T-cell (primary cell): ENCODE measurements around the gene PRX. TPM values are rescaled to one million over a fixed set of nuclear protein-coding genes. Genes with fewer than 3 reads are reported as not detected.
"Not testable (repeated sequence)": the region's sequence is repeated elsewhere in the genome, so short reads cannot be mapped to it uniquely, and the experiment has no call there.

Experiments
- ATAC-seq, 4 experiments: fragments of 200-7000 bp in 3 of 4; fragments of 150-1000 bp in 1 of 4; cut with Tn5 transposase; replicated peaks in 1 of 4; 1 replicate in 3 of 4; 2 replicates in 1 of 4; pipeline ENCODE4 v1.10.0; 2021; ENCODE audit warnings: moderate library complexity in 3 of 4, mild to moderate bottlenecking in 2 of 4, moderate number of reproducible peaks in 1 of 4
- CTCF ChIA-PET, 2 donors: fragments of 300-600 bp; sonication (Branson Sonifier 250); formaldehyde crosslinking; loops; one replicate each; lab custom pipeline; 2022; ENCODE audit warnings: antibody characterized with exemption in 2 of 2; lab: Charles Lee
- POLR2A ChIA-PET, 2 donors: fragments of 300-600 bp; sonication (Branson Sonifier 250); formaldehyde crosslinking; loops; one replicate each; lab custom pipeline; 2022; ENCODE audit warnings: antibody characterized with exemption in 2 of 2; lab: Charles Lee
- DNase-seq, 35 experiments: peaks; one replicate each; pipeline versions ENCODE4 v3.0.0 to v3.0.0-alpha.2; 2013 to 2023
- H3K27ac ChIP-seq: one replicate; pipeline ENCODE4 v1.5.1; 2013; ENCODE audit warnings: low read length
- H3K27me3 ChIP-seq, 2 experiments: replicated peaks in 1 of 2; 1 replicate in 1 of 2; 2 replicates in 1 of 2; pipeline versions ENCODE4 v1.6.1 to v1.7.0; 2013; ENCODE audit warnings: low read length in 1 of 2, mixed read lengths in 1 of 2; ENCODE audit not compliant: control insufficient read depth in 2 of 2, insufficient read depth in 2 of 2; ENCODE audit errors: extremely low read depth in 1 of 2
- H3K36me3 ChIP-seq, 2 donors: 1 replicate in 1 of 2; 2 replicates in 1 of 2; pipeline versions ENCODE4 v1.6.1 to v1.7.0; 2013; ENCODE audit warnings: low read length in 1 of 2; ENCODE audit not compliant: control insufficient read depth in 2 of 2, insufficient read depth in 1 of 2; ENCODE audit errors: extremely low read depth in 1 of 2
- H3K4me1 ChIP-seq, 2 experiments: 1 replicate in 1 of 2; 2 replicates in 1 of 2; pipeline versions ENCODE4 v1.6.1 to v1.7.0; 2013; ENCODE audit warnings: low read length in 2 of 2, mixed read lengths in 1 of 2; ENCODE audit not compliant: insufficient read depth in 2 of 2, control insufficient read depth in 1 of 2; ENCODE audit errors: extremely low read depth in 1 of 2
- H3K4me3 ChIP-seq, 2 donors: 1 replicate in 1 of 2; 2 replicates in 1 of 2; pipeline versions ENCODE4 v1.5.1 to v1.7.0; 2013; ENCODE audit warnings: mild to moderate bottlenecking in 2 of 2, low read length in 1 of 2, moderate library complexity in 1 of 2; ENCODE audit not compliant: control insufficient read depth in 1 of 2; ENCODE audit errors: extremely low read depth in 1 of 2
- H3K9me3 ChIP-seq: 2 replicates; pipeline ENCODE4 v1.7.0; 2013
- H3K27ac Mint-ChIP-seq, 2 donors: one replicate each; pipeline ENCODE4 v1.8.0; 2020 to 2021; ENCODE audit warnings: mild to moderate bottlenecking in 2 of 2, mixed read lengths in 2 of 2
- H3K27me3 Mint-ChIP-seq, 2 donors: one replicate each; pipeline ENCODE4 v1.8.0; 2021 to 2022; ENCODE audit warnings: mixed read lengths in 2 of 2
- H3K36me3 Mint-ChIP-seq: one replicate; pipeline ENCODE4 v1.8.0; 2021; ENCODE audit warnings: mixed read lengths
- H3K4me1 Mint-ChIP-seq, 3 donors: one replicate each; pipeline ENCODE4 v1.8.0; 2020 to 2022; ENCODE audit warnings: mixed read lengths in 3 of 3, mild to moderate bottlenecking in 1 of 3
- H3K4me3 Mint-ChIP-seq, 3 donors: one replicate each; pipeline ENCODE4 v1.8.0; 2020 to 2022; ENCODE audit warnings: mild to moderate bottlenecking in 3 of 3, mixed read lengths in 3 of 3, moderate library complexity in 3 of 3
- H3K9me3 Mint-ChIP-seq, 3 donors: one replicate each; pipeline ENCODE4 v1.8.0; 2020 to 2022; ENCODE audit warnings: mixed read lengths in 3 of 3
- WGBS: methylation state at CpG from one replicate; pipeline ENCODE4 v1.1.5; 2013; ENCODE audit warnings: missing lambda C conversion rate; ENCODE audit not compliant: insufficient coverage; 5-methylcytosine and 5-hydroxymethylcytosine counted together
- total RNA-seq, 35 experiments: library from RNA in 6 of 35; stranded (reverse) in 6 of 35; fragments of 120-200 nt in 1 of 35; gene quantifications; one replicate each; pipeline versions ENCODE4 v1.2.1 to v1.2.4 and lab custom pipeline; 2013 to 2026

The PRX gene
- total RNA-seq, 5 donors from 2014 or later (not counting 1 experiment from before 2014, with no cell fraction given): 2.0 to 4.4 (median 2.8) TPM

DNA sequence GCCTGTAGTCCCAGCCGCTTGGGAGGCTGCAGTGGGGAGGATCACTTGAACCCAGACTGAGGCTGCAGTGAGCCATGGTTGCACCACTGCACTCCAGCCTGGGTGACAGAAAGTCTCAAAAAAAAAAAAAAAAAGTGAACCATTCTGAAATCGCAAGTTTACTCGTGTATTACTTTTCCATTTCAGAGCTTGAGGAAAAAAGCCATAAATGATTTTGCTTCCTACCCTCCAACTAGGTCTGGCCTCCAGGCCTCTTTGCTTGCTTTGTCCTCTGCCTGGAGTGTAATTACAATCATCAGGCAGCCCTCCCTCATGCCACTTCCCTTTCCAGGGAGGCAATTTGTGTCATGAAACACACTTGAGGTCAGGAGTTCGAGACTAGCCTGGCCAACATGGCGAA, 43.9 kb upstream of the PRX start:
- H3K36me3 Mint-ChIP-seq: peaks cover 3% of the 10 kb centered on the region
- 95% methylated on average over 4 of the region's 5 CpGs for WGBS

DNA sequence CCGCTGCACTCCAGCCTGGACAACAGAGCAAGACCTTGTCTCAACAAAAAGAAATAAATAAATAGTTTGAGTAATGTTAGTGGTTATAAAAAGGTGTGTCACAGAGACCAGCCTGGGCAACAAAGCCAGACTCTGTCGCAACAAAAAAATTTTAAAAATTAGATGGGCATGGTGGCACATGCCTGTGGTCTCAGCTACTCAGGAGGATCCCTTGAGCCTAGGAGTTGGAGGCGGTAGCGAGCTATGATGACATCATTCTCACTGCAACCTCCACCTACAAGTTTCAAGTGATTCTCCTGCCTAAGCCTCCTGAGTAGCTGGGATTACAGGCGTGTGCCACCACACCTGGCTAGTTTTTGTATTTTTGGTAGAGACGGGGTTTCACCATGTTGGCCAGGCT, 40.8 kb upstream of the PRX start:
- 97% methylated on average over 5 of the region's 6 CpGs for whole genome bisulfite sequencing
- H3K4me1 ChIP-seq, ATAC-seq, CTCF ChIA-PET, H3K4me3 Mint-ChIP-seq, H3K36me3 ChIP-seq, DNase-seq, H3K27me3 ChIP-seq, H3K9me3 Mint-ChIP-seq, H3K36me3 Mint-ChIP-seq, H3K27ac Mint-ChIP-seq, H3K4me1 Mint-ChIP-seq, POLR2A ChIA-PET, H3K27me3 Mint-ChIP-seq, H3K9me3 ChIP-seq, H3K27ac ChIP-seq, H3K4me3 ChIP-seq: not testable (repeated sequence)

More for the DNA sequence above, 43.9 kb upstream of the PRX start:
- CTCF ChIA-PET: interaction anchor here in 1 of 2 donors (0.7 kb wide), 1 partner anchor 36 kb away, joined by 4 read pairs; no protein-coding TSS in a partner anchor
- POLR2A ChIA-PET: no interaction called here
- peaks cover 0 to 6% (median 0%) of the 10 kb centered on the region in 3 donors for H3K4me1 Mint-ChIP-seq
- ATAC-seq (no peak), DNase-seq (no peak)
- Histone ChIP-seq H3K27ac (no peak overlapping the region), H3K27me3 (peaks cover 0 to 2% of the 10 kb centered on the region in 2 experiments), H3K4me3 (no peak overlapping the region), H3K4me1 (no peaks in the 10 kb centered on the region), H3K36me3 (no peaks in the 10 kb centered on the region), H3K9me3 (no peaks in the 10 kb centered on the region)
- no peaks in the 10 kb centered on the region for H3K9me3 Mint-ChIP-seq
- H3K4me3 Mint-ChIP-seq: no peak overlapping the region
- no peaks in the 10 kb centered on the region for H3K27me3 Mint-ChIP-seq
- H3K27ac Mint-ChIP-seq: no peak overlapping the region

DNA sequence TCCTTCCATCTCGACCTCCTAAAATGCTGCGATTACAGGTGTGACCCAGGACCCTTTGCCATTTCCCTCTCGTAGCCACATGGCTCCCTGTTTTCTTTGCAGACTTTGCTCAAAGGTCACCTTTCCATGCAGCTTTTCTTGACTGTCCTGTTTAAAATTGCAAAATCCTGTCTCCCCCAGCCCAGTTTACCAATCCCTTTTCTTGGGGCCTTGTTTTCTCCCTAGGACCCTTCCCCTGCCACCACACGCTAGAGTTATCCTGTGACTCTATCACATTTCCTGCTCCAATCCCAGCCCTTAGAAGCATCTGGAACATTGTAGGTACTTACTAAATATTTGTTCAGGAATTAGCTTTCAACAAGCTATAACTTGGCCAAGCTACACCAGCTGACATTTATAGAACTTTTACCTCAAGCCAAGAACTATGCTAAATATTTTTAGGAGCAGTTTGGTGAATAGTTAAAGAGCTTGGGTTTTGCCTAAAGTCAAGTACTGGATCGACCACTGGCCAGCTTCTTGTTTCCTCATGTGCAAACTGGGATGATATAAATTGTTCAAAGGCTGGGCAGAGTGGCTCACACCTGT, 40.1 kb upstream of the PRX start:
- POLR2A ChIA-PET: no interaction called here
- WGBS: 93% methylated on average over 5 of the region's 5 CpGs
- CTCF ChIA-PET: no interaction called here
- no peak for DNase-seq
- Mint-ChIP-seq H3K4me1 (no peaks in the 10 kb centered on the region), H3K4me3 (no peak overlapping the region), H3K36me3 (peaks cover 6% of the 10 kb centered on the region), H3K27me3 (no peaks in the 10 kb centered on the region), H3K27ac (no peak overlapping the region), H3K9me3 (no peaks in the 10 kb centered on the region)
- H3K4me1 ChIP-seq: no peaks in the 10 kb centered on the region
- H3K27ac ChIP-seq: no peak overlapping the region
- H3K4me3 ChIP-seq: no peak overlapping the region
- no peaks in the 10 kb centered on the region for H3K9me3 ChIP-seq
- no peaks in the 10 kb centered on the region for H3K36me3 ChIP-seq
- ATAC-seq: no peak
- no peaks in the 10 kb centered on the region for H3K27me3 ChIP-seq

DNA sequence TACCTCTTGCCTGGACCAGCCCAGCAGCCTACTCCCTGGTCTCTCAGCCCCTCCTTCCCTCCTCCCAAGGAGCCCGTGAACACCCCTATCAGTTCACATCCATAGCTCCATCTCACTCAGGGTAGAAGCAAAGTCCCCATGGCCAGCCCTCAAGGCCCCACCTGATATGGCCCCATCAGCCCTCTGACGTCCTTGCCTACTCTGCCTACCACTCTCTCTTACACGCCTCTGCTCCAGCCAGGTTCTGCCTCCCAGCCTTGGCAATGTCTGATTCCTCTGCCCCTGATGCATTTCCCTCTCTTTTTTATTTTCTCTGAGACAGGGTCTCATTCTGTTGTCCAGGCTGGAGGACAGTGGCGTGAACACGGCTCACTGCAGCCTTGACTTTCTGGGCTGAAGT, 38.8 kb upstream of the PRX start:
- no peaks in the 10 kb centered on the region for H3K9me3 ChIP-seq
- Mint-ChIP-seq H3K9me3 (no peaks in the 10 kb centered on the region), H3K4me3 (no peak overlapping the region), H3K36me3 (peaks cover 3% of the 10 kb centered on the region), H3K27me3 (no peaks in the 10 kb centered on the region), H3K4me1 (no peaks in the 10 kb centered on the region), H3K27ac (no peak overlapping the region)
- H3K36me3 ChIP-seq: peaks cover 0 to 3% of the 10 kb centered on the region in 2 donors
- no peaks in the 10 kb centered on the region for H3K4me1 ChIP-seq
- H3K4me3 ChIP-seq: no peak overlapping the region
- ATAC-seq (no peak), DNase-seq (no peak)
- no peaks in the 10 kb centered on the region for H3K27me3 ChIP-seq
- H3K27ac ChIP-seq: no peak overlapping the region
- ChIA-PET CTCF (no interaction called here), POLR2A (no interaction called here)
- 82% methylated on average over 4 of the region's 5 CpGs for WGBS

DNA sequence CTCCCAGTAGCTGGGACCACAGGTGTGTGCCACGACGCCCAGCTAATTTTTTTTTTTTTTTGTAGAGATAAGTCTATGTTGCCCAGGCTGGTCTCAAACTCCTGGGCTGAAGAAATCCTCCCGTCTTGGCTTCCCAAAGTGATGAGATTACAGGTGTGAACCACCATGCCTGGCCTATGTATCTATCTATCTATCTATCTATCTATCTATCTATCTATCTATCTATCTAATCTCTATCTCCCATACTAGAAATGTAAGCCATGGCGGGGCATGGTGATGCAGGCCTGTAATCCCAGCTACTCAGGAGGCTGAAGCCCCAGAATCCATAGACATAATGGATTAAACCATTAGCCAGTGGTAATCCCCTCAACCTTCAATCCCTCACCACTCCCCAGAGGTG, 37.5 kb upstream of the PRX start:
- 100% methylated on average over 2 of the region's 4 CpGs for WGBS
- POLR2A ChIA-PET: no interaction called here
- H3K27me3 Mint-ChIP-seq: no peaks in the 10 kb centered on the region
- Histone ChIP-seq H3K9me3 (no peaks in the 10 kb centered on the region), H3K27me3 (no peaks in the 10 kb centered on the region), H3K27ac (no peak overlapping the region), H3K4me1 (no peaks in the 10 kb centered on the region), H3K36me3 (peaks cover 0 to 3% of the 10 kb centered on the region in 2 donors), H3K4me3 (no peak overlapping the region)
- no peaks in the 10 kb centered on the region for H3K9me3 Mint-ChIP-seq
- no peaks in the 10 kb centered on the region for H3K4me1 Mint-ChIP-seq
- H3K4me3 Mint-ChIP-seq: no peak overlapping the region
- ATAC-seq (no peak), DNase-seq (no peak)
- peaks cover 3% of the 10 kb centered on the region for H3K36me3 Mint-ChIP-seq
- CTCF ChIA-PET: interaction anchor here in 1 of 2 donors (0.6 kb wide), 1 partner anchor 644 kb away, joined by 3 read pairs; no protein-coding TSS in a partner anchor
- H3K27ac Mint-ChIP-seq: no peak overlapping the region

DNA sequence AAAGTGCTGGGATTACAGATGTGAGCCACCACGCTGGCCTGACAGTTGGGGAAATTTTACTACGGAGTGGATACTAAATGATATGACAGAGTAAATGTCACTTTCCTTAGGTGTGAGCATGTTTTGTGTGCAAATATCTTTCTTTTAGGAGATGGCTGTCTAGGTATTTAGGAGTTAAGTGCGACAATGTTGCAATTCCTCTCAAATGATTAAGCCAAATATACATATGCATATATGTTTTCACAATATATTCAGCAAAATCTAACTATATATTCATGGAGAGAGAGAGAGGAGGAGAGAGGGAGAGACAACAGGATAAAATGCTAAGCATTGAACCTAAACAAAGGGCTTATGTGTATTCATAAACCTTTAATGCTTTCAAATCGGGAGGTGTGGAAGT, 36.3 kb upstream of the PRX start:
- H3K9me3 Mint-ChIP-seq: no peaks in the 10 kb centered on the region
- H3K36me3 ChIP-seq: peaks cover 0 to 3% of the 10 kb centered on the region in 2 donors
- peaks cover 4 to 7% (median 6%) of the 10 kb centered on the region in 3 donors for H3K4me1 Mint-ChIP-seq
- peaks cover 3% of the 10 kb centered on the region for H3K36me3 Mint-ChIP-seq
- H3K27ac ChIP-seq: no peak overlapping the region
- no peaks in the 10 kb centered on the region for H3K9me3 ChIP-seq
- ChIA-PET POLR2A (no interaction called here), CTCF (no interaction called here)
- ATAC-seq (no peak), DNase-seq (no peak)
- H3K27me3 Mint-ChIP-seq: no peaks in the 10 kb centered on the region
- H3K4me3 ChIP-seq: no peak overlapping the region
- peaks cover 0 to 4% of the 10 kb centered on the region in 2 experiments for H3K4me1 ChIP-seq
- H3K4me3 Mint-ChIP-seq: no peak overlapping the region
- no peaks in the 10 kb centered on the region for H3K27me3 ChIP-seq
- 80% methylated on average over 1 of the region's 4 CpGs for WGBS
- H3K27ac Mint-ChIP-seq: no peak overlapping the region
